Fibroblast of skin of right quadriceps (primary cell): ENCODE measurements around the gene AGPAT2.
A peak's percentile ranks its signal among the peaks of the same experiment; 100 is the strongest.

Experiments used
- DNase-seq: peaks from one replicate; pipeline ENCODE4 v3.0.0-alpha.2; 2013

The AGPAT2 gene

GRCh38 chr9:136672431-136673087 is 14.7 kb downstream of the AGPAT2 start:
- DNase-seq = no peak

- no peak for DNase-seq
Observed at GRCh38 chr9:136671646-136672430, 15.4 kb downstream of the AGPAT2 start.

- DNase-seq = no peak
Observed at GRCh38 chr9:136671254-136671614, 16.0 kb downstream of the AGPAT2 start.

- DNase-seq = no peak
Observed at GRCh38 chr9:136670576-136671253, 16.5 kb downstream of the AGPAT2 start.

GRCh38 chr9:136669791-136670464 is 17.3 kb downstream of the AGPAT2 start:
- no peak for DNase-seq

- no peak for DNase-seq
Observed at GRCh38 chr9:136668983-136669790, 18.1 kb downstream of the AGPAT2 start.

- DNase-seq = no peak
Observed at GRCh38 chr9:136667940-136668760, 19.1 kb downstream of the AGPAT2 start.

- no peak for DNase-seq
Observed at GRCh38 chr9:136667214-136667939, 19.9 kb downstream of the AGPAT2 start.

- no peak for DNase-seq
Observed at GRCh38 chr9:136666372-136667213, 20.7 kb downstream of the AGPAT2 start.

GRCh38 chr9:136665704-136666371 is 21.4 kb downstream of the AGPAT2 start:
- no peak for DNase-seq

GRCh38 chr9:136665111-136665703 is 22.1 kb downstream of the AGPAT2 start:
- peak; percentile 17 for DNase-seq

GRCh38 chr9:136664000-136664915 is 23.0 kb downstream of the AGPAT2 start:
- DNase-seq = no peak

GRCh38 chr9:136662656-136663581 is 24.3 kb downstream of the AGPAT2 start, which contains the start of gene EGFL7:
TSS of gene EGFL7 (plus strand) at chr9:136662916. CDS start at chr9:136668283, 5,367 bp downstream.
- DNase-seq = no peak

GRCh38 chr9:136662326-136662655 is 25.0 kb downstream of the AGPAT2 start:
- DNase-seq = no peak

GRCh38 chr9:136661641-136662325 is 25.5 kb downstream of the AGPAT2 start:
- DNase-seq = no peak

GRCh38 chr9:136660971-136661550 is 26.2 kb downstream of the AGPAT2 start:
- no peak for DNase-seq
